Trophoblast cell (in vitro differentiated cells and primary cell): ENCODE measurements around the gene DGKH.

ENCODE experiments used
- DNase-seq, 2 donors: peaks; one replicate each; pipeline ENCODE4 v3.0.0-alpha.2; 2016
- H2AFZ ChIP-seq: 2 replicates; pipeline ENCODE4 v1.6.1; 2013; ENCODE audit warnings: low read length, moderate library complexity, mild to moderate bottlenecking; ENCODE audit not compliant: insufficient read depth, poor library complexity
- H2AK5ac ChIP-seq: 2 replicates; pipeline ENCODE4 v1.6.1; 2013; ENCODE audit warnings: mild to moderate bottlenecking, low read length
- H2BK120ac ChIP-seq: 2 replicates; pipeline ENCODE4 v1.6.1; 2013; ENCODE audit warnings: low read length, mild to moderate bottlenecking, moderate library complexity; ENCODE audit not compliant: insufficient read depth, poor library complexity
- H2BK12ac ChIP-seq: 2 replicates; pipeline ENCODE4 v1.6.1; 2013; ENCODE audit warnings: mild to moderate bottlenecking, low read length, moderate library complexity
- H2BK5ac ChIP-seq: 2 replicates; pipeline ENCODE4 v1.6.1; 2013; ENCODE audit warnings: low read length, low read depth, moderate library complexity, mild to moderate bottlenecking; ENCODE audit not compliant: poor library complexity
- H3K14ac ChIP-seq: 2 replicates; pipeline ENCODE4 v1.6.1; 2013; ENCODE audit warnings: mild to moderate bottlenecking, low read length
- H3K18ac ChIP-seq: 2 replicates; pipeline ENCODE4 v1.6.1; 2013; ENCODE audit warnings: mild to moderate bottlenecking, low read length
- H3K23ac ChIP-seq: 2 replicates; pipeline ENCODE4 v1.6.1; 2013; ENCODE audit warnings: low read length
- H3K27ac ChIP-seq: 2 replicates; pipeline ENCODE4 v1.5.1; 2013; ENCODE audit warnings: low read depth, mild to moderate bottlenecking, inconsistent platforms, low read length, moderate library complexity
- H3K27me3 ChIP-seq: 2 replicates; pipeline ENCODE4 v1.6.1; 2013; ENCODE audit warnings: inconsistent platforms, mild to moderate bottlenecking, low read length, moderate library complexity; ENCODE audit not compliant: insufficient read depth
- H3K36me3 ChIP-seq, 2 experiments: 1 replicate in 1 of 2; 2 replicates in 1 of 2; pipeline ENCODE4 v1.6.1; 2013; ENCODE audit warnings: low read length in 2 of 2, mild to moderate bottlenecking in 2 of 2, moderate library complexity in 1 of 2; ENCODE audit not compliant: insufficient read depth in 2 of 2, control insufficient read depth in 1 of 2
- H3K4ac ChIP-seq: 2 replicates; pipeline ENCODE4 v1.6.1; 2013; ENCODE audit warnings: low read depth, mild to moderate bottlenecking, low read length, moderate library complexity
- H3K4me1 ChIP-seq, 2 experiments: 1 replicate in 1 of 2; 2 replicates in 1 of 2; pipeline ENCODE4 v1.6.1; 2013; ENCODE audit warnings: low read length in 2 of 2, mild to moderate bottlenecking in 2 of 2, moderate library complexity in 1 of 2; ENCODE audit not compliant: insufficient read depth in 2 of 2, control insufficient read depth in 1 of 2
- H3K4me2 ChIP-seq: 2 replicates; pipeline ENCODE4 v1.6.1; 2013; ENCODE audit warnings: inconsistent platforms, mild to moderate bottlenecking, low read length, moderate library complexity
- H3K4me3 ChIP-seq: 2 replicates; pipeline ENCODE4 v1.5.1; 2013; ENCODE audit warnings: mild to moderate bottlenecking, low read depth, low read length, inconsistent platforms
- H3K79me1 ChIP-seq: one replicate; pipeline ENCODE4 v1.6.1; 2013; ENCODE audit warnings: low read length
- H3K79me2 ChIP-seq: 2 replicates; pipeline ENCODE4 v1.6.1; 2013; ENCODE audit warnings: low read length, mild to moderate bottlenecking; ENCODE audit not compliant: control insufficient read depth, insufficient read depth, poor library complexity
- H3K9ac ChIP-seq: 2 replicates; pipeline ENCODE4 v1.6.1; 2013; ENCODE audit warnings: mild to moderate bottlenecking, low read length
- H3K9me3 ChIP-seq: 2 replicates; pipeline ENCODE4 v1.6.1; 2013; ENCODE audit warnings: low read depth, mild to moderate bottlenecking, control low read depth, inconsistent platforms, low read length; ENCODE audit not compliant: insufficient read depth
- H4K12ac ChIP-seq: 2 replicates; pipeline ENCODE4 v1.6.1; 2013; ENCODE audit warnings: low read depth, mild to moderate bottlenecking, low read length, moderate library complexity
- H4K8ac ChIP-seq: 2 replicates; pipeline ENCODE4 v1.6.1; 2013; ENCODE audit warnings: low read depth, mild to moderate bottlenecking, low read length, moderate library complexity
- H4K91ac ChIP-seq: one replicate; pipeline ENCODE4 v1.6.1; 2013; ENCODE audit warnings: low read depth, mild to moderate bottlenecking, low read length, moderate library complexity
- WGBS: extraction: QIAGEN DNeasy Blood & Tissue Kit; methylation state at CpG from one replicate; pipeline ENCODE4 v1.1.7; 2013; ENCODE audit warnings: missing lambda C conversion rate; ENCODE audit not compliant: insufficient read length, insufficient coverage; ENCODE audit errors: extremely low coverage; 5-methylcytosine and 5-hydroxymethylcytosine counted together

Gene DGKH

GRCh38 chr13:42164557-42165125 is 116.2 kb downstream of the DGKH start:
- no peaks in the 10 kb centered on the region for H3K79me1 ChIP-seq
- no peak overlapping the region for H4K8ac ChIP-seq
- no CpG with 5 or more reads among the region's 3 CpGs for WGBS

GRCh38 chr13:42168496-42168895 is 120.0 kb downstream of the DGKH start:
- H3K4ac ChIP-seq = no peak overlapping the region
- no peak overlapping the region for H2BK120ac ChIP-seq
- H3K4me2 ChIP-seq = no peak overlapping the region
- H3K18ac ChIP-seq = no peak overlapping the region
- H4K8ac ChIP-seq = no peak overlapping the region
- no peaks in the 10 kb centered on the region for H3K79me2 ChIP-seq
- H3K36me3 ChIP-seq = peaks cover 0 to 2% of the 10 kb centered on the region in 2 experiments
- H3K9ac ChIP-seq = no peak overlapping the region
- no CpG with 5 or more reads among the region's 4 CpGs for WGBS
- no peak for DNase-seq
- no peaks in the 10 kb centered on the region for H3K9me3 ChIP-seq
- no peak overlapping the region for H2BK5ac ChIP-seq
- no peaks in the 10 kb centered on the region for H3K4me1 ChIP-seq
- H2AFZ ChIP-seq = no peak overlapping the region
- no peaks in the 10 kb centered on the region for H3K27me3 ChIP-seq
- H3K27ac ChIP-seq = no peak overlapping the region
- H2BK12ac ChIP-seq = no peak overlapping the region
- no peaks in the 10 kb centered on the region for H3K79me1 ChIP-seq
- H3K23ac ChIP-seq = no peak overlapping the region
- H4K91ac ChIP-seq = no peak overlapping the region
- no peak overlapping the region for H4K12ac ChIP-seq
- H3K14ac ChIP-seq = no peak overlapping the region
- no peak overlapping the region for H3K4me3 ChIP-seq
- H2AK5ac ChIP-seq = no peak overlapping the region

More at GRCh38 chr13:42164557-42165125, 116.2 kb downstream of the DGKH start:
- H3K4me3 ChIP-seq = no peak overlapping the region
- H2BK120ac ChIP-seq = no peak overlapping the region
- no peak overlapping the region for H2AFZ ChIP-seq
- H2BK5ac ChIP-seq = no peak overlapping the region
- H3K14ac ChIP-seq = no peak overlapping the region
- DNase-seq = no peak
- H3K18ac ChIP-seq = no peak overlapping the region
- peaks cover 0 to 2% of the 10 kb centered on the region in 2 experiments for H3K36me3 ChIP-seq
- no peak overlapping the region for H2AK5ac ChIP-seq
- H3K4ac ChIP-seq = no peak overlapping the region
- no peak overlapping the region for H4K12ac ChIP-seq
- no peak overlapping the region for H3K9ac ChIP-seq
- no peak overlapping the region for H3K23ac ChIP-seq
- no peaks in the 10 kb centered on the region for H3K4me1 ChIP-seq
- H3K9me3 ChIP-seq = no peaks in the 10 kb centered on the region
- no peak overlapping the region for H4K91ac ChIP-seq
- no peak overlapping the region for H2BK12ac ChIP-seq
- H3K27ac ChIP-seq = no peak overlapping the region
- no peak overlapping the region for H3K4me2 ChIP-seq
- H3K27me3 ChIP-seq = no peaks in the 10 kb centered on the region
- H3K79me2 ChIP-seq = no peaks in the 10 kb centered on the region

GRCh38 chr13:42170029-42170428 is 121.6 kb downstream of the DGKH start:
- no peaks in the 10 kb centered on the region for H3K4me1 ChIP-seq
- H3K9ac ChIP-seq = no peak overlapping the region
- H3K4me2 ChIP-seq = no peak overlapping the region
- H3K9me3 ChIP-seq = no peaks in the 10 kb centered on the region
- no peak overlapping the region for H2BK120ac ChIP-seq
- H4K8ac ChIP-seq = no peak overlapping the region
- no peak overlapping the region for H4K91ac ChIP-seq
- H2BK12ac ChIP-seq = no peak overlapping the region
- no peaks in the 10 kb centered on the region for H3K79me2 ChIP-seq
- H3K27me3 ChIP-seq = no peaks in the 10 kb centered on the region
- no peak overlapping the region for H3K4ac ChIP-seq
- no peak overlapping the region for H2BK5ac ChIP-seq
- H3K36me3 ChIP-seq = peaks cover 0 to 2% of the 10 kb centered on the region in 2 experiments
- no peak overlapping the region for H3K14ac ChIP-seq
- no peak for DNase-seq
- H4K12ac ChIP-seq = no peak overlapping the region
- no peak overlapping the region for H3K18ac ChIP-seq
- no peak overlapping the region for H3K27ac ChIP-seq
- H3K79me1 ChIP-seq = no peaks in the 10 kb centered on the region
- no peak overlapping the region for H2AFZ ChIP-seq
- WGBS = no CpG with 5 or more reads among the region's 5 CpGs
- no peak overlapping the region for H2AK5ac ChIP-seq
- H3K23ac ChIP-seq = no peak overlapping the region
- H3K4me3 ChIP-seq = no peak overlapping the region

GRCh38 chr13:42173789-42174343 is 125.4 kb downstream of the DGKH start:
- no peak overlapping the region for H3K23ac ChIP-seq
- H2BK5ac ChIP-seq = no peak overlapping the region
- no peak overlapping the region for H3K27ac ChIP-seq
- H2AFZ ChIP-seq = no peak overlapping the region
- H2AK5ac ChIP-seq = no peak overlapping the region
- no peak overlapping the region for H4K8ac ChIP-seq
- H3K9me3 ChIP-seq = no peaks in the 10 kb centered on the region
- no peaks in the 10 kb centered on the region for H3K79me2 ChIP-seq
- H3K36me3 ChIP-seq = no peaks in the 10 kb centered on the region
- DNase-seq = no peak
- no peak overlapping the region for H3K14ac ChIP-seq
- H2BK120ac ChIP-seq = no peak overlapping the region
- H4K12ac ChIP-seq = no peak overlapping the region
- H3K79me1 ChIP-seq = no peaks in the 10 kb centered on the region
- H3K4ac ChIP-seq = no peak overlapping the region
- no peak overlapping the region for H3K4me3 ChIP-seq
- no peak overlapping the region for H3K4me2 ChIP-seq
- WGBS = no CpG with 5 or more reads among the region's 4 CpGs
- no peaks in the 10 kb centered on the region for H3K4me1 ChIP-seq
- no peak overlapping the region for H2BK12ac ChIP-seq
- H4K91ac ChIP-seq = no peak overlapping the region
- H3K9ac ChIP-seq = no peak overlapping the region
- no peaks in the 10 kb centered on the region for H3K27me3 ChIP-seq
- H3K18ac ChIP-seq = no peak overlapping the region
